B cell (primary cell): ENCODE results near the gene ARHGAP28. TPM values are rescaled to one million over a fixed set of nuclear protein-coding genes. Genes with fewer than 3 reads are reported as not detected.

Experiments used
- ATAC-seq: fragments of 200-7000 bp; cut with Tn5 transposase; one replicate; pipeline ENCODE4 v1.10.0; 2021; ENCODE audit warnings: low read depth, mild to moderate bottlenecking, moderate number of reproducible peaks, moderate library complexity
- CTCF ChIA-PET: fragments of 350-600 bp; sonication (Branson Sonifier 250); formaldehyde crosslinking; loops from one replicate; lab custom pipeline; 2021; ENCODE audit warnings: antibody characterized with exemption, inconsistent platforms; lab: Charles Lee
- POLR2A ChIA-PET: fragments of 350-600 bp; sonication (Branson Sonifier 250); formaldehyde crosslinking; loops from one replicate; lab custom pipeline; 2021; ENCODE audit warnings: antibody characterized with exemption; lab: Charles Lee
- DNase-seq: peaks from one replicate; pipeline ENCODE4 v3.0.0; 2013
- H2AFZ ChIP-seq: 2 replicates; pipeline ENCODE4 v1.6.1; 2012; ENCODE audit warnings: mild to moderate bottlenecking, low read depth, low read length; ENCODE audit not compliant: insufficient read depth, poor library complexity, severe bottlenecking
- H3K27ac ChIP-seq, 2 donors: 1 replicate in 1 of 2; 2 replicates in 1 of 2; pipeline ENCODE4 v1.5.1; 2012 to 2013; ENCODE audit warnings: low read length in 2 of 2, mild to moderate bottlenecking in 2 of 2, moderate library complexity in 1 of 2
- H3K27me3 ChIP-seq, 4 experiments: fragments of 200-600 bp in 1 of 4; sonication (generic) in 1 of 4; replicated peaks in 1 of 4; 1 replicate in 2 of 4; 2 replicates in 2 of 4; pipeline versions ENCODE4 v1.6.1 to v1.7.0; 2013 to 2016; ENCODE audit warnings: low read length in 3 of 4, mild to moderate bottlenecking in 2 of 4, mixed read lengths in 1 of 4, moderate library complexity in 1 of 4; ENCODE audit not compliant: insufficient read depth in 4 of 4, control insufficient read depth in 3 of 4; ENCODE audit errors: control extremely low read depth in 1 of 4
- H3K36me3 ChIP-seq, 2 experiments: replicated peaks in 1 of 2; 1 replicate in 1 of 2; 2 replicates in 1 of 2; pipeline versions ENCODE4 v1.6.1 to v1.7.1; 2013; ENCODE audit warnings: low read length in 1 of 2; ENCODE audit not compliant: insufficient read depth in 2 of 2, control insufficient read depth in 1 of 2; ENCODE audit errors: control extremely low read depth in 1 of 2, extremely low read depth in 1 of 2
- H3K4me1 ChIP-seq, 2 donors: fragments of 200-600 bp in 1 of 2; sonication (generic) in 1 of 2; 1 replicate in 1 of 2; 2 replicates in 1 of 2; pipeline versions ENCODE4 v1.5.1 to v1.6.1; 2013 to 2017; ENCODE audit warnings: low read length in 2 of 2; ENCODE audit not compliant: control insufficient read depth in 2 of 2, insufficient read depth in 2 of 2
- H3K4me2 ChIP-seq: replicated peaks from 2 replicates; pipeline ENCODE3; 2012; ENCODE audit warnings: mild to moderate bottlenecking, low read depth, low read length; ENCODE audit not compliant: poor library complexity, severe bottlenecking
- H3K4me3 ChIP-seq, 5 experiments: fragments of 200-600 bp in 1 of 5; sonication (generic) in 1 of 5; 1 replicate in 3 of 5; 2 replicates in 2 of 5; pipeline versions ENCODE4 v1.5.1 to v1.7.0; 2011 to 2016; ENCODE audit warnings: low read length in 4 of 5, mild to moderate bottlenecking in 4 of 5, low read depth in 2 of 5, control low read depth in 1 of 5, moderate library complexity in 1 of 5; ENCODE audit not compliant: insufficient read depth in 1 of 5; ENCODE audit errors: control extremely low read depth in 1 of 5, extremely low read depth in 1 of 5
- H3K79me2 ChIP-seq: fragments of 200-600 bp; sonication (generic); one replicate; pipeline ENCODE4 v1.6.0; 2016; ENCODE audit warnings: low read length; ENCODE audit not compliant: control insufficient read depth, insufficient read depth
- H3K9ac ChIP-seq: fragments of 200-600 bp; sonication (generic); 2 replicates; pipeline ENCODE4 v1.6.1; 2017; ENCODE audit warnings: mild to moderate bottlenecking, low read length, moderate library complexity
- H3K9me3 ChIP-seq, 3 donors: one replicate each; pipeline versions ENCODE4 v1.6.1 to v1.7.1; 2013; ENCODE audit warnings: low read length in 2 of 3; ENCODE audit not compliant: control insufficient read depth in 2 of 3, insufficient read depth in 1 of 3; ENCODE audit errors: control extremely low read depth in 1 of 3
- H4K20me1 ChIP-seq: 2 replicates; pipeline ENCODE4 v1.6.0; 2012; ENCODE audit warnings: mild to moderate bottlenecking, low read length; ENCODE audit not compliant: insufficient read depth, control insufficient read depth, poor library complexity, severe bottlenecking
- H3K27ac Mint-ChIP-seq: one replicate; pipeline ENCODE4 v1.8.0; 2021; ENCODE audit warnings: mixed read lengths
- H3K27me3 Mint-ChIP-seq: one replicate; pipeline ENCODE4 v1.8.0; 2021; ENCODE audit warnings: mixed read lengths
- H3K4me1 Mint-ChIP-seq: one replicate; pipeline ENCODE4 v1.8.0; 2021; ENCODE audit warnings: mixed read lengths
- H3K4me3 Mint-ChIP-seq: one replicate; pipeline ENCODE4 v1.8.0; 2021; ENCODE audit warnings: mixed read lengths
- H3K9me3 Mint-ChIP-seq: one replicate; pipeline ENCODE4 v1.8.0; 2022; ENCODE audit warnings: mixed read lengths; ENCODE audit not compliant: insufficient read depth
- EZH2 ChIP-seq: IDR thresholded peaks from 2 replicates; pipeline ENCODE4 v1.6.1; 2012; ENCODE audit warnings: borderline replicate concordance, low read depth, mild to moderate bottlenecking, moderate library complexity, low read length; ENCODE audit not compliant: insufficient read depth, poor library complexity, severe bottlenecking
- WGBS: methylation state at CpG from one replicate; pipeline ENCODE4 v1.1.5; 2013; ENCODE audit warnings: missing lambda C conversion rate; ENCODE audit not compliant: insufficient coverage; 5-methylcytosine and 5-hydroxymethylcytosine counted together
- intact Hi-C: fragments of 100-400 bp; cut with micrococcal nuclease; formaldehyde crosslinking; loops from one replicate; pipeline ENCODE4 v1.10.0; 2022
- polyA plus RNA-seq: library from polyadenylated mRNA; depleted of rRNA; stranded (reverse); fragments of >200 nt; gene quantifications from 2 replicates; pipeline ENCODE4 v1.2.3, GENCODE V29; 2012
- total RNA-seq, 2 donors: library from RNA; stranded (reverse); fragments of 120-200 nt in 1 of 2; gene quantifications; 1 replicate in 1 of 2; 2 replicates in 1 of 2; pipeline versions ENCODE4 v1.2.3 to v1.2.4, GENCODE V29; 2013 to 2022
- TF ChIP-seq, protein P1 (sequence below): fragments of 200-600 bp; IDR thresholded peaks from one replicate; pipeline ENCODE4 v1.8.0; 2022; ENCODE audit warnings: antibody characterized with exemption, mild to moderate bottlenecking

Gene ARHGAP28
- total and polyA plus RNA-seq, 2 donors (not counting 1 experiment from before 2014, with no cell fraction given) = not detected

DNA sequence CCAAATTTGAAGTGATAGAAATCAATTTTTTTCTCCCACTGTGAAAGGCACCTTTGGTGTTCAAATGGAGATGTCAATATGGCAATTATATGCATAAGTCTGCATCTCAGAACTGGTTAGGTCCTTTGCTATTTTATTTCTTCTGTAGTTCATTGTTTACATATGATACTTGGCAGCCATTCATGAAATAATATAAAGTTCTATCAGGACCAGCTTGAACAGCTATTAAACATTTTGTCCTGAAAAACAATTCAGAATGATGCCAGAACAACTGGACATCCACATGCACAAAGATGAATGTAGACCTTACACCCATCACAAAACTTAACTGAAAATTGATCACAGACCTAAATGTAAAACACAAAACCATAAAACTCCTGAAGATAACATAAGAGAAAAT lies 41.8 kb upstream of the ARHGAP28 start:
- Histone ChIP-seq H3K4me1 (no peaks in the 10 kb centered on the region), H3K27me3 (no peaks in the 10 kb centered on the region), H3K36me3 (no peaks in the 10 kb centered on the region), H3K27ac (no peak overlapping the region), H2AFZ (no peak overlapping the region), H3K9me3 (peaks cover 0 to 9% (median 0%) of the 10 kb centered on the region in 3 donors), H3K9ac (no peak overlapping the region), H3K4me3 (no peak overlapping the region), H3K4me2 (no peak overlapping the region), H3K79me2 (no peaks in the 10 kb centered on the region), H4K20me1 (no peaks in the 10 kb centered on the region)
- Mint-ChIP-seq H3K9me3 (peaks cover 2% of the 10 kb centered on the region), H3K27me3 (no peaks in the 10 kb centered on the region), H3K4me3 (no peak overlapping the region), H3K27ac (no peak overlapping the region), H3K4me1 (no peaks in the 10 kb centered on the region)
- intact Hi-C loops = no loop called here
- no peak for ATAC-seq
- POLR2A ChIA-PET = no interaction called here
- no peak for DNase-seq
- CTCF ChIA-PET = no interaction called here
- no peak for TF ChIP-seq EZH2
- TF ChIP-seq, protein P1, sequence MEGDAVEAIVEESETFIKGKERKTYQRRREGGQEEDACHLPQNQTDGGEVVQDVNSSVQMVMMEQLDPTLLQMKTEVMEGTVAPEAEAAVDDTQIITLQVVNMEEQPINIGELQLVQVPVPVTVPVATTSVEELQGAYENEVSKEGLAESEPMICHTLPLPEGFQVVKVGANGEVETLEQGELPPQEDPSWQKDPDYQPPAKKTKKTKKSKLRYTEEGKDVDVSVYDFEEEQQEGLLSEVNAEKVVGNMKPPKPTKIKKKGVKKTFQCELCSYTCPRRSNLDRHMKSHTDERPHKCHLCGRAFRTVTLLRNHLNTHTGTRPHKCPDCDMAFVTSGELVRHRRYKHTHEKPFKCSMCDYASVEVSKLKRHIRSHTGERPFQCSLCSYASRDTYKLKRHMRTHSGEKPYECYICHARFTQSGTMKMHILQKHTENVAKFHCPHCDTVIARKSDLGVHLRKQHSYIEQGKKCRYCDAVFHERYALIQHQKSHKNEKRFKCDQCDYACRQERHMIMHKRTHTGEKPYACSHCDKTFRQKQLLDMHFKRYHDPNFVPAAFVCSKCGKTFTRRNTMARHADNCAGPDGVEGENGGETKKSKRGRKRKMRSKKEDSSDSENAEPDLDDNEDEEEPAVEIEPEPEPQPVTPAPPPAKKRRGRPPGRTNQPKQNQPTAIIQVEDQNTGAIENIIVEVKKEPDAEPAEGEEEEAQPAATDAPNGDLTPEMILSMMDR = no peak

DNA sequence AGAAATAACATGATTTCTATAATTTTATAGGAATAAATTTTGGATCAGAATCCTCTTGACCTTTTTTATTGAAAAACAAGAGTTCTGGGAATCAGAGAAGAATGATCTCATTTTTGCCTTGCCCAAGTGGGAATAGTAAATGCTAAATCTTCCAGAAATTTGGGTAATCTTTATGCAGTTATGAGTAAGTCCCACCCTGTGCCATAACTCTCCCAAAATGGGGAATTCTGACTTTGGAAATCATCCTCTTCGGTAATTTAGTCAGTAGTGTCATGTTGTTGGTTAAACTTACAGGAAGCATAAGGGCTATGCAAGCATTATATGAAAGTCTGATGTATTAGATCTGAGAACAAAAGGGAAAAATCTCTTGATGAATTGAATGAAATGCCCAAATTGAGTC lies 20.6 kb upstream of the ARHGAP28 start:
- Histone ChIP-seq H3K27me3 (no peaks in the 10 kb centered on the region), H3K9ac (no peak overlapping the region), H3K4me1 (no peaks in the 10 kb centered on the region), H3K9me3 (no peaks in the 10 kb centered on the region), H4K20me1 (no peaks in the 10 kb centered on the region), H2AFZ (no peak overlapping the region), H3K4me2 (no peak overlapping the region), H3K4me3 (no peak overlapping the region), H3K79me2 (no peaks in the 10 kb centered on the region), H3K27ac (no peak overlapping the region), H3K36me3 (no peaks in the 10 kb centered on the region)
- TF ChIP-seq EZH2 = no peak
- TF ChIP-seq, protein P1 = no peak
- Mint-ChIP-seq H3K27me3 (no peaks in the 10 kb centered on the region), H3K4me3 (no peak overlapping the region), H3K4me1 (no peaks in the 10 kb centered on the region), H3K27ac (no peak overlapping the region), H3K9me3 (peaks cover 3% of the 10 kb centered on the region)
- CTCF ChIA-PET = no interaction called here
- no peak for DNase-seq
- no peak for ATAC-seq
- WGBS = no CpG with 5 or more reads among the region's 1 CpG
- POLR2A ChIA-PET = no interaction called here
- intact Hi-C loops = no loop called here
